ENCODE results near the gene WDFY3.

The WDFY3 gene

GRCh38 chr4:84786478-84786877, 180.0 kb downstream of the WDFY3 start:
- no peak for DNase-seq

- DNase-seq, result no peak
Measured at GRCh38 chr4:84782517-84782916, 184.0 kb downstream of the WDFY3 start.

GRCh38 chr4:84780719-84781118, 185.8 kb downstream of the WDFY3 start:
- DNase-seq, result no peak

GRCh38 chr4:84778041-84778440, 188.4 kb downstream of the WDFY3 start:
- DNase-seq, result no peak

- no peak for DNase-seq
Measured at GRCh38 chr4:84767168-84767567, 199.3 kb downstream of the WDFY3 start.

- DNase-seq, result peak; percentile 12
Measured at GRCh38 chr4:84753321-84753972, 213.0 kb downstream of the WDFY3 start.

- DNase-seq, result no peak
Measured at GRCh38 chr4:84751707-84752106, 214.8 kb downstream of the WDFY3 start.

- no peak for DNase-seq
Measured at GRCh38 chr4:84750960-84751283, 215.6 kb downstream of the WDFY3 start.

- DNase-seq, result no peak
Measured at GRCh38 chr4:84750260-84750959, 216.1 kb downstream of the WDFY3 start.

GRCh38 chr4:84740057-84740456, 226.4 kb downstream of the WDFY3 start:
- DNase-seq, result no peak

GRCh38 chr4:84738622-84739021, 227.9 kb downstream of the WDFY3 start:
- DNase-seq, result no peak

- no peak for DNase-seq
Measured at GRCh38 chr4:84737656-84738055, 228.8 kb downstream of the WDFY3 start.

GRCh38 chr4:84734037-84734436, 232.5 kb downstream of the WDFY3 start:
- DNase-seq, result no peak

- DNase-seq, result no peak
Measured at GRCh38 chr4:84733343-84734033, 233.0 kb downstream of the WDFY3 start.

GRCh38 chr4:84730375-84730774, 236.1 kb downstream of the WDFY3 start:
- DNase-seq, result no peak

- no peak for DNase-seq
Measured at GRCh38 chr4:84727491-84727890, 239.0 kb downstream of the WDFY3 start.

- DNase-seq, result no peak
Measured at GRCh38 chr4:84726356-84726755, 240.1 kb downstream of the WDFY3 start.

- no peak for DNase-seq
Measured at GRCh38 chr4:84722720-84723119, 243.8 kb downstream of the WDFY3 start.

- DNase-seq, result no peak
Measured at GRCh38 chr4:84719115-84719514, 247.4 kb downstream of the WDFY3 start.

- no peak for DNase-seq
Measured at GRCh38 chr4:84718699-84719098, 247.8 kb downstream of the WDFY3 start.

GRCh38 chr4:84710548-84710947, 255.9 kb downstream of the WDFY3 start:
- DNase-seq, result no peak

- DNase-seq, result no peak
Measured at GRCh38 chr4:84708406-84709135, 257.9 kb downstream of the WDFY3 start.

GRCh38 chr4:84706286-84706685, 260.2 kb downstream of the WDFY3 start:
- DNase-seq, result no peak
